ENCODE results near the gene RASGRP3.

DNA sequence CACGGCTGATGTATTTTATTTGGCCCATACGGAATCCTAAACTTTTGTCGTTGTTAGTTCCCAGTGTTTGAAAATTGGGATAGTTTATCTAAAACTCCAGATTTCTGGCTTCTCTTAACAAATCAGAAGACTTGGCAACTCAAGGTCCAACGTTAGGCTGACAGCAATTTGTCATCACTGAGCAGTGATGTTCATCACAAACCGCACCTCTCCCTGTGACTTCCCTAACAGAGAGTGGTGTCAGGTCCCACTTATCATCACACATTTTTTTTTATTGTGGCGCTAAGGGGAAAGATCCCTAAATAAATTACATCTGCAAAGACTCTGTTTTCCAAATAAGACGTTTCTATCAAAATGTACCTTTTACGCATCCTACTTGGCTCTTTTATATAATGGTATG is 55.7 kb downstream of the RASGRP3 start:
- TF ChIP-seq, protein P1, sequence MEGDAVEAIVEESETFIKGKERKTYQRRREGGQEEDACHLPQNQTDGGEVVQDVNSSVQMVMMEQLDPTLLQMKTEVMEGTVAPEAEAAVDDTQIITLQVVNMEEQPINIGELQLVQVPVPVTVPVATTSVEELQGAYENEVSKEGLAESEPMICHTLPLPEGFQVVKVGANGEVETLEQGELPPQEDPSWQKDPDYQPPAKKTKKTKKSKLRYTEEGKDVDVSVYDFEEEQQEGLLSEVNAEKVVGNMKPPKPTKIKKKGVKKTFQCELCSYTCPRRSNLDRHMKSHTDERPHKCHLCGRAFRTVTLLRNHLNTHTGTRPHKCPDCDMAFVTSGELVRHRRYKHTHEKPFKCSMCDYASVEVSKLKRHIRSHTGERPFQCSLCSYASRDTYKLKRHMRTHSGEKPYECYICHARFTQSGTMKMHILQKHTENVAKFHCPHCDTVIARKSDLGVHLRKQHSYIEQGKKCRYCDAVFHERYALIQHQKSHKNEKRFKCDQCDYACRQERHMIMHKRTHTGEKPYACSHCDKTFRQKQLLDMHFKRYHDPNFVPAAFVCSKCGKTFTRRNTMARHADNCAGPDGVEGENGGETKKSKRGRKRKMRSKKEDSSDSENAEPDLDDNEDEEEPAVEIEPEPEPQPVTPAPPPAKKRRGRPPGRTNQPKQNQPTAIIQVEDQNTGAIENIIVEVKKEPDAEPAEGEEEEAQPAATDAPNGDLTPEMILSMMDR (conservative IDR thresholded peaks at IDR 0.05 in 1 of 2, IDR thresholded peaks at IDR 0.05 in 1 of 2; ENCODE audit: low read depth in 1 of 2, low read length in 2 of 2): no peak
- TF ChIP-seq EZH2 (IDR thresholded peaks at IDR 0.05; ENCODE audit: low read length, missing control alignments): no peak

All from fibroblast of lung (primary cell).